ENCODE results near the gene IL15RA.

- no peak for TF ChIP-seq CTCF (conservative IDR thresholded peaks at IDR 0.05)
- no peak for TF ChIP-seq EZH2 (IDR thresholded peaks at IDR 0.05; ENCODE audit: low read depth)
These were observed 6.8 kb downstream of the IL15RA start for GRCh38 chr10:5970527-5970926.
